Neutrophil (primary cell): ENCODE measurements around the gene THSD4.

Experiments used
- H3K27ac ChIP-seq: fragments of 200-600 bp; sonication (generic); 2 replicates; pipeline ENCODE4 v1.5.1; 2016; ENCODE audit warnings: mild to moderate bottlenecking, moderate library complexity
- H3K27me3 ChIP-seq: fragments of 200-600 bp; sonication (generic); 2 replicates; pipeline ENCODE4 v1.6.0; 2016; ENCODE audit warnings: mild to moderate bottlenecking
- H3K36me3 ChIP-seq: fragments of 200-600 bp; sonication (generic); 2 replicates; pipeline ENCODE4 v1.5.1; 2017
- H3K4me1 ChIP-seq, 2 experiments: fragments of 200-600 bp in 1 of 2; sonication (generic) in 1 of 2; 1 replicate in 1 of 2; 2 replicates in 1 of 2; pipeline versions ENCODE4 v1.5.1 to v1.6.1; 2013 to 2016; ENCODE audit warnings: low read depth in 1 of 2, low read length in 1 of 2, mild to moderate bottlenecking in 1 of 2, moderate library complexity in 1 of 2; ENCODE audit not compliant: control insufficient read depth in 1 of 2, insufficient read depth in 1 of 2
- H3K4me3 ChIP-seq, 2 experiments: fragments of 200-600 bp in 1 of 2; sonication (generic) in 1 of 2; 1 replicate in 1 of 2; 2 replicates in 1 of 2; pipeline ENCODE4 v1.5.1; 2013 to 2016; ENCODE audit warnings: low read depth in 1 of 2, low read length in 1 of 2, mild to moderate bottlenecking in 1 of 2, moderate library complexity in 1 of 2
- H3K9me3 ChIP-seq: fragments of 200-600 bp; sonication (generic); 2 replicates; pipeline ENCODE4 v1.5.1; 2016
- CTCF ChIP-seq: fragments of 200-600 bp; sonication (generic); IDR thresholded peaks from 2 replicates; pipeline ENCODE4 v1.5.1; 2016; ENCODE audit warnings: antibody characterized with exemption

The THSD4 gene

GRCh38 chr15:71733122-71733521, 617.9 kb downstream of the THSD4 start:
- no peak overlapping the region for H3K4me3 ChIP-seq
- no peaks in the 10 kb centered on the region for H3K4me1 ChIP-seq
- H3K9me3 ChIP-seq: no peaks in the 10 kb centered on the region
- H3K27me3 ChIP-seq: no peaks in the 10 kb centered on the region
- H3K36me3 ChIP-seq: no peaks in the 10 kb centered on the region
- TF ChIP-seq CTCF: no peak
- H3K27ac ChIP-seq: no peak overlapping the region

- no peaks in the 10 kb centered on the region for H3K27me3 ChIP-seq
- no peaks in the 10 kb centered on the region for H3K36me3 ChIP-seq
- H3K4me3 ChIP-seq: no peak overlapping the region
- no peak for TF ChIP-seq CTCF
- no peak overlapping the region for H3K27ac ChIP-seq
- no peaks in the 10 kb centered on the region for H3K9me3 ChIP-seq
- H3K4me1 ChIP-seq: no peaks in the 10 kb centered on the region
Observed at GRCh38 chr15:71734709-71735384, 619.6 kb downstream of the THSD4 start.

GRCh38 chr15:71735385-71735757, 620.1 kb downstream of the THSD4 start:
- Histone ChIP-seq H3K4me3 (no peak overlapping the region), H3K4me1 (no peaks in the 10 kb centered on the region), H3K27ac (no peak overlapping the region), H3K36me3 (no peaks in the 10 kb centered on the region), H3K27me3 (no peaks in the 10 kb centered on the region), H3K9me3 (no peaks in the 10 kb centered on the region)
- no peak for TF ChIP-seq CTCF

DNA sequence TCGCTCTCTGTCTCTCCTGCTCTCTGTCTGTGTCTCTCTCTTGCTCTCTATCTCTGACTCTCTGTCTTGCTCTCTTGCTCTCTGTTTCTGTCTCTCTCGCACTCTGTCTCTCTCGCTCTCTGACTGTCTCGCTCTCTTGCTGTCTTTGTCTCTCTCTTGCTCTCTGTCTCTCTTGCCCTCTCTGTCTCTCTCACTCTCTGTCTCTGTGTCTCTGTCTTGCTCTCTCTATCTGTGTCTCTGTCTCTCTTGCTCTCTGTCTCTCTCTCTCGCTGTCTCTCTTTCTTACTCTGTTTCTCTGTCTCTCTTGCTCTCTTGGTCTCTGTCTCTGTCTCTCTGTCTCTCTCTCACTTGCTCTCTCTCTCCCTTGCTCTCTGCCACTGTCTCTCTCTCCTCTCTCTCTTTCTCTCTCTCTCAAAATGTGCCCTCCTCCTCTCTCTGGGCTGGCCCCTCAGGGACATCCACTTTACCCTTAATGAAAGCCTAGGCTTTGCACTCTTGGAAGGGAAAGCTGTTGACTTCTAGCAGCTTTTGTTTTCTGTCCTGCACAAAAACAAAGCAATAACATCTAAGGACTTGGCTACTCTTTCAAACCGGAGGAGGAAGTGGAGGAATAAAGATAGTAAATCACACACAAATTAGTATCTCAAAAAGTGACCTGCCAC, 621.1 kb downstream of the THSD4 start:
- no peaks in the 10 kb centered on the region for H3K9me3 ChIP-seq
- H3K4me3 ChIP-seq: no peak overlapping the region
- no peak for TF ChIP-seq CTCF
- H3K27me3 ChIP-seq: no peaks in the 10 kb centered on the region
- no peaks in the 10 kb centered on the region for H3K4me1 ChIP-seq
- no peak overlapping the region for H3K27ac ChIP-seq
- no peaks in the 10 kb centered on the region for H3K36me3 ChIP-seq

DNA sequence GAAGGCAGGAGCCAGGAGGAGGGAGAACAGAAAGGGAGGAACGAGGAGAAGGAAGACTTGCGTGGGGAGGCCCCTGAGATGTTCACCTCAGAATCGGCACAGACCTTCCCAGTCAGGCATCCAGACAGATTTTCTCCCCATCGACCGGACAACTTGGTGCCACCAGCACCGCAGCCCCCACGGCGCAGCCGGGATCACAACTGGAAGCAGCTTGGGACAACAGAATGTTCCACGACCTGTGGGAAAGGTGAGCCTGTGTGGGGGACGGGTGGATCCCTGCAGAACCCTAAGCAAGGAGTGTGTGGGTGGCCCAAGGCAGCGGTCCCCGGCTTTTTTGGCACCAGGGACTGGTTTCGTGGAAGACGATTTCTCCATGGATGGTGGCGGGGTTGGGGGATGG, 622.5 kb downstream of the THSD4 start:
- TF ChIP-seq CTCF: no peak
- no peak overlapping the region for H3K27ac ChIP-seq
- no peaks in the 10 kb centered on the region for H3K36me3 ChIP-seq

More for the DNA sequence above, 622.5 kb downstream of the THSD4 start:
- Histone ChIP-seq H3K9me3 (no peaks in the 10 kb centered on the region), H3K4me3 (no peak overlapping the region), H3K27me3 (no peaks in the 10 kb centered on the region), H3K4me1 (no peaks in the 10 kb centered on the region)
